NCI-H748 treated with DMSO at 0.1 percent for 48 hours (cell line): ENCODE data around the gene ATM.
"Not testable (repeated sequence)": the region's sequence is repeated elsewhere in the genome, so short reads cannot be mapped to it uniquely, and the experiment has no call there.

ENCODE experiments used
- DNase-seq: peaks from one replicate; lab custom pipeline; 2025; lab: John Stamatoyannopoulos, UW

The ATM gene

DNA sequence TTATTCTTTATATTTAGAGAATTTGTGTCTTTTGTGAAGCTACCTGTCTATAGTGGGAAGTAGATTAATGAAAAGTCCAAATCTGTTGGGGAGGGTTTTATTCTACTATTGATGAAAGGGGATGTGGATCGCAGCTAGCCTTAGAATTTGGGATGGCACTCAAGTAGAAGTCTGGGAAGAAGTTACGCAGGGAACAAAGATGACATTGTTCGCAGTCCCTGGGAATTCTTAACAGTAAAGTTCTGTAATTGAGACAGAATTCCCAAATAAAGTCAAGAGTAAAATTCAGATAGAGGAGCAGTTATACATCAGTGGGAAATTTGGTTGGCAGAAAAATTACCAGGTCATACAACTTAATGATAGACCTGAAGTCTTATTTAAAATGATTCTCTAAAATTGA lies 64.1 kb downstream of the ATM start:
- no peak for DNase-seq

DNA sequence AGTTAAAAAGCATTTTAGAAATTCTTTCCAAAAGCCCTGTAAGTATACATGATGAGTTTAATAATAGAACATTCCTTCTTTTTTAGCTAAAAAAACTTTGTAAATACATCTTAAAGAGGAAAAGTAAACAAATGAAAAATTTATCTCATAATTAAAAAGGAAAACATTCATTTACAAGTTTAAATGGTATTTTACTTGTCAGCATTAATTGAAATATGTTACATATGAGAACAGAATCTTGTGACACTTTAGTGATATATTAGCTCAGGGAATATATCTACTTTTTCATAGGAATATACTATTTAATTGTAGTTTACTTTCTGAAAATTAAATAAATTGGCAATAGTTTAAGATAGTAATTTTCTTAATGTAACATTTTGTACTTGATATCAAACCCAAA lies 66.2 kb downstream of the ATM start:
- DNase-seq: not testable (repeated sequence)

DNA sequence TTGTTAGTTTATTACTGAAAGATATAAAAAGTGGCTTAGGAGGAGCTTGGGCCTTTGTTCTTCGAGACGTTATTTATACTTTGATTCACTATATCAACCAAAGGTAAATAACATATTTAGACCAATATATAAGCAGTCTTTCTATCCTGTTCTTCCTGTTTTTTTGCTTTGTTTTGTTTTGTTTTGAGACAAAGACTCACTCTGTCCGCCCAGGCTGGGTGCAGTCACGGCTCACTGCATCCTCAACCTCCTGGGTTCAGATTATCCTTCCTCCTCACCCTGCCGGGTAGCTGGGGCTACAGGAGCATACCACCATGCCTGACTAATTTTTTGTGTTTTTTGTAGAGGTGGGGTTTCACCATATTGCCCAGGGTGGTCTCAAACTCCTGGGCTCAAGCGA lies 66.8 kb downstream of the ATM start:
- DNase-seq: no peak

DNA sequence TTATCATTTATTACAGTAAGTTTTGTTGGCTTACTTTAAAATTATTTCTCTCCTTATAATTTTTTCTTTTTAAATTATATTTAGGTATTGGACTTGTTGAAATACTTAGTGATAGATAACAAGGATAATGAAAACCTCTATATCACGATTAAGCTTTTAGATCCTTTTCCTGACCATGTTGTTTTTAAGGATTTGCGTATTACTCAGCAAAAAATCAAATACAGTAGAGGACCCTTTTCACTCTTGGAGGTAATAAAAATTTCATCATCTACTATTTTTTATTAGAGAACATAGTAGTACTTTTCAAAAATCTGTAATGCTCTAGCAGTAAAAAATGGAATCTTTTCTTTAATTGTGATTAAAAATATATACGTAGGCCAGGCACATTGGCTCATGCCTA lies 70.4 kb downstream of the ATM start:
- DNase-seq: no peak

DNA sequence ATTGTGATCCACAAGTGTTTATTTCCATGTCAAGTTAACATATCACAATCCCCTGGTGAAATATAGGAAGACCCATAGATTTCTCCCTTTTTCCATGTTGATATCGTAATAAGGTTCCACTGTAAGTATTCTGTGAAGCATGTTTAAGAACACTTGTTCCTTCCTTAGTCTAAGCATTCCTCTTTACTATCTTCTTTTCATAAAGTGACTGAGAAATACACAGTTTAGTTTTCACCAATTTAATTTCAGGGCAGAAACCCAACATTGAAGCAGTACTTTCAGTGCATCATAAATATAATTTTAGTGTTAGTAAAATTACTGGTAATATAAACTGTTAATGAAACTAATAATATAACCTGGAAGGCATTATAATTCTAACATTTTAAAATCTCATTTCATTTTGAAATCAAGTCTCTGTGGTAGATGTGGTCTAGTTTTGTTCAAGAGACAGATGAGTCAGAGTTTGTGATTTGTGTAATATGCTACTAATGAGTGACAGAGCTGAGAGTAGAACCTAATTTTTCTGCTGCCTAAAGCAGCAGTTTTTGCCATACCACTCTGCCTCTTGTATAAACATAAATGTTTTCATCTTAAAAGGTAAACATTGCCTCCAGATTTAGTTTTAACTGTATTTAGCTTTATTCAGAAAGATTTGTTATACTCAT lies 79.4 kb downstream of the ATM start:
- no peak for DNase-seq

DNA sequence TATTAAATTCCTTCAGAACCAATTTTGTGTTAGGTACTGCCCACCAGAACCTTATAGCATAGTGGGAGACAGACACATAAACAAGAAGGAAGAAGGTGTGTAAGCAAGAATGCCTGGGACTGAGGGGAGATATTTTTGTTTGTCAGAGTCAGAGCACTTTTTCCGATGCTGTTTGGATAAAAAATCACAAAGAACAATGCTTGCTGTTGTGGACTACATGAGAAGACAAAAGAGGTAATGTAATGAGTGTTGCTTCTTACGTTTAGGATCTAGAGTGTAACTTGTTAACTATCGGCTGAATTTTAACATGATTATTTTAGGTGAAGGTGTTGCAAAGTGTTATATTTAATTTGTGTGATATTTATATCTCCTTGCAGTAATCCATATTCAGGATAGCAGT lies 84.9 kb downstream of the ATM start:
- no peak for DNase-seq

DNA sequence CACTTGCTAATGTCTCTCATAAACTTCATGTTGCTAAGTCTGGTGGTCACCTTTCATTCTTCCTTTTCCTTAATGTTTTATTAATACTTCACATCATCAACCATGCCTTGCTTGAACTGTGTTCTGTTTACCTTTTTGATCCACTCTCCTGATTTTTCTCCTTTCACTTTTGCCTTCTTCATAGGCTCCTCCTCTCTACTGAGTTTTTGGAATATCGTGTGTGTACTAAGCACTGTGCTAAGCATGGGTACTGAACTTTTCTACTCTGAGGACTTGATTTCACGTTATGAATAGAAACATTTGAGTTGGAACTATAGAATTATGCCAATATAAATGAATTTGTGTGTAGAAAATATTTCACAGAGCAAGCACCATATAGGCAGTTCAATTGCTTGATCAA lies 90.6 kb downstream of the ATM start:
- no peak for DNase-seq

DNA sequence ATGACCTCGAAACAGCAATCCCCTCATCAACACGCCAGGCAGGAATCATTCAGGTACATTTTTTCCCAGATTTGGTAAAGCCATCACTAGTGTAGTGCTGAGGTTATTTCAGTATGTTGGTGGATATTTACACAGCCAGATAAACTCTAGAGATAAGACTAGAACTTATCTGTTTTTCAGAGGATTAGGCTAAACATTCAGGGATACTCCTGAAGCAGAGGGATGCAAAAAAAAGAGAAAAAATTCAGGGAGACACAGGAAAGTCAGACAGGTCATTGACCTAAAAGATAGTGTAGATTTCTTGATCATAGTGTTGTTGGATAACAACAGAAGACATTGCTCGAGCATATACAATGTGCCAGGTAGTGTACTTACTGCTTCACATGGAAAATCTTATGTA lies 93.2 kb downstream of the ATM start:
- DNase-seq: no peak

DNA sequence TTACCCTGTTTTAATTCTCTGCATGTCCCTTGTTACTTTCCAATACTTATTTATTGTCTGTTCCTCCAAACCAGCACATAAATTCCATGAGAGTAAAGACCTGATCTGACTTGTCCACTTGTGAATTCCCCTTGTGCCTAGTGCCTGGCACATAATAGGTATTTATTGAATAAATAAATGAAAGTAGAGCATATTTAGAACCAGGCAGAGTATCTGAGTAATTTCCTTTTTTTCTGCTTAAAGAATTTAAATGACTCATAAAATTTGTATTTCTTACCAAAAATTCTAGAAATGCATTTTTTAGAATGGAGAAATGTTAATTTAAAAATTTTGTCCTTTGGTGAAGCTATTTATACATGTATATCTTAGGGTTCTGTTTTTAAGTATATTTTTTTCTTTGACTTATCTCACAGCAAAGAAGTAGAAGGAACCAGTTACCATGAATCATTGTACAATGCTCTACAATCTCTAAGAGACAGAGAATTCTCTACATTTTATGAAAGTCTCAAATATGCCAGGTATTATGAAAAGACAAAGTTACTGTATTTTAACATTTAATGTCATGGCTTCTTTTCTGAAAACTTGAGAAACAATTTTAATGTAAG lies 96.8 kb downstream of the ATM start:
- DNase-seq: no peak

DNA sequence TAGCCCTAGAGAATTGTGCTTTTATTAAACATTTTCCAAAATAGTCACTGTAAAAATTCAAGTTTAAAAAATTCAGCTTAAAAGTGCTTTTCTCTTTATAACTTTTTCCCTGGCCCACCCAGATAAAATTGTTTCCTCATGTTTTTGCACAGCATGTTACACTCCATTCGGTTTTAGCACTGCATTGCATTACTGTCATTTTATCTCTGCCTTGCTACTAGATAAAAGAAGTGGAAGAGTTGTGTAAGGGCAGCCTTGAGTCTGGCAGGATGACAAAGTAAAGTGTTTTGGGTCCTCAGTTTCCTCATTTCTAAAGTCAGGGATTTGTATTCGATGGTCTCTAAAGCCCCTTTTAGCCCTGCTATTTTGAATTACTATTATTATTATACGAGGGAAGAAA lies 99.8 kb downstream of the ATM start:
- DNase-seq: no peak

DNA sequence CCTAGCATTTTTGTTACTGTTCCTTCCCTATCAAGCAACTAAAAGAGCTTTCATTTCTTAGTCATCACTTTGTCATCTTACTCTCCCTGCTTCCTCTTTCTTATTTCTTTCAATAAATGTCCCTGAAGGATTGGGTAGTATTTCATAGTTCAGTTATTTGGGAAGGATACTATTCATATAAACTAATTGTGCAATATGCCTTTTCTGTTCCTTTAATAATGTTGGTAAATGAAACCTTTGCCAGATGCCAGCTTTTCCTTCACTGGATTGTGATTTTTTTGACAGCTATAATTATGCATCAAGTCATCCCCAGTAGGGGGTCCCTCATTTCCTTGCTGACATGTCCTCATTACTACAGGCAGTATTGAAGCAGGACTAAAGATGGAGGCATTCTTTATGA lies 101.7 kb downstream of the ATM start:
- no peak for DNase-seq

DNA sequence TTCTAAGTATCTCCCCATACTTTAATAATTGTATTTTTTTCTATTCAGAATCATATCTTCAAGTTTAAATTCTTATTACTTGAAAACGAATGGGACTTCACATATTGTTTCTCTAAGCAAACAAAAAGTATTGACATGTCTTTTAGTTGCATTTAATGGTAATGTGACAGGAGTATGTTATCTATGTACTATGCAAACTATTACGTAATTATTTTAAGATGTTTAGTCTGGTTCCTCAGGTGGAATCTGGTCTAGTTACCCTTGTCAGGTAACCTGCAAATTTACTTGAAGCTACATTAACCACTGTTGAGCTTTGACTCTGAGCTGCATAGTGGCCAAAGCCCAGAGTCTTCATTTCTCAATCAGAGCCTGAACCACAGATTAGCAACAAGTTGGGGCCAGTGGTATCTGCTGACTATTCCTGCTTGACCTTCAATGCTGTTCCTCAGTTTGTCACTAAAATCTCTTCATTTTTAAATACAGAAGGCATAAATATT lies 110.6 kb downstream of the ATM start:
- DNase-seq: no peak

DNA sequence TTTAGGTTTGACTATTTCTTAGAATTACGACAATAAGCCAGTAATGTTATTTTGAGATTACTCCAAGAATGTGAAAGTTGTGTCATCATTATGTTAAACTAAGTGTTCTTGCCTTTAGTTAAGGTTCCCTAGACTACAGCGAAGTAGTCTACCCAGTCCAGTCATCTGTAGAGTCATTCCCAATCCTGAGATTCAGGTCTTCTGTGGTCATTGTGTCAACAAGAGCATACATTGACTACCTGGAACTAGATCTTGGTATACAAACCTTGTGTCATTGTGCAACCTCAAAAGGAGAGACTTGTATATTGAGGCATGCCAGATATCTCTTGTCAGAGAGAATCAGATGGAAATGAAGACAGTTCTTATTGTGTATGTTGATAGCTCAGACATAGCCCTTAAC lies 115.9 kb downstream of the ATM start:
- DNase-seq: no peak

DNA sequence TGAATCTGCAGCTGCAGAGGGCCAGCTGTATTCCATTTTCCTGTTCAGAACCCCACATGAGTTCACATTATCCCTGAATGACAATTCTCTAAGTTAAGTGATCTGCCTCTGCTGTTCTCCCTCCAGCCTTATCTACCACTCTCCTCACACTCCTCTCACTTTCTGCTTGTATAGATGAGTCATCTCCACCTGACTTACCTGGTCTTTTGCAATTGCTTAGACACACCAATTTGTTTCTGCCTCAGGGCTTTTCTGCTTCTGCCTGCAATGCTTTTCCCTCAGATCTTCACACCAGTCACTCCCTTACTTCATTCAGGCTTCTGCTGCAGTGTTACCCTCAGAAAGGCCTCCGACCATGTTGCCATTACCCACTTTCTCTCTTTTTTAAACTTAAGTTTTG lies 118.1 kb downstream of the ATM start:
- DNase-seq: no peak

DNA sequence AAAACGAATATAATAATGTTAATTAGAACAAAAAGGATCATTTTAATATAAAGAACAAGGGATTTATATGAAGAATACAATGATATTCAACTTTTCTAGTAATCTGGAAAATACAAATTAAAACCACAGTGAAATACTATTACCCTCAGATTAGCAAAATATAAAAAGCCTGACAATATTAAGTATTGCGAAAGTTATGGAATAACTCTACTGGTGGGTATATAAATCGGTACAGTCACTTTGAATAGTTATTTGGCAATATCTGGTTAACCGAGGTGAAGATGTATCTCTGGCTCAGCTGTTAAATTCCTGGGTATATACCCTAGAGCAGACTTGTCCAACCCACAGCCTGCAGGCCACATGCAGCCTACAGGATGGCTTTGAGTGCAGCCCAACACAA lies 118.8 kb downstream of the ATM start:
- no peak for DNase-seq

DNA sequence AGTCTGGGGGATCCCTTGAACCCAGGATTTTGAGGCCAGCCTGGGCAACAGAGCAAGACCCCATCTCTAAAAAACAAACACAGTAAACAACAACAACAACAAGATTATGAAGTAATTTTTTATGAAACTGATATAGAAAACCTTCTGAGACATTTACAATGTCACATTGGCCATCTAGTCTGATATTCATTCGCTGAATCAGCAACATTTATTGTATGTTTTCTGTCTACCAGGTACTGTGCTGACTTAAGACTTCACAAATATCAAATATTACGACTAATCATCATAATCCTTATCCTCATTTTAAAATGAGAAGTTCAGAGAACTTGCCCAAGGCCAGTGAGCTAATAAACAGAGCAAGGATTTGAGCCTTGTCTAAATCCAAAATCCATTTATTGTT lies 120.8 kb downstream of the ATM start:
- DNase-seq: no peak

DNA sequence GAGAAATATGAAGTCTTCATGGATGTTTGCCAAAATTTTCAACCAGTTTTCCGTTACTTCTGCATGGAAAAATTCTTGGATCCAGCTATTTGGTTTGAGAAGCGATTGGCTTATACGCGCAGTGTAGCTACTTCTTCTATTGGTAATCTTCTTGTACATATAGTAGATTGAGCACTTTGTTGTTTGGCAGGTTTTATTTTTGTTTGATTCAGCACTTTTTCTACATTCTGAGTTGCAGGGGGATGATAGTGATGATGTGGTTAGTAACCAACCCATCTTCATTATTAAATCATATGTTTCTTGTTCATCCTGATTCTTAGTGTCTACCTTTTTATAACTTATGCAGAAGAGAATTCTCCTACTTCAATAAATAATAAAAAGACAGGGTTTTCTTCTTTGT lies 122.9 kb downstream of the ATM start:
- DNase-seq: no peak

DNA sequence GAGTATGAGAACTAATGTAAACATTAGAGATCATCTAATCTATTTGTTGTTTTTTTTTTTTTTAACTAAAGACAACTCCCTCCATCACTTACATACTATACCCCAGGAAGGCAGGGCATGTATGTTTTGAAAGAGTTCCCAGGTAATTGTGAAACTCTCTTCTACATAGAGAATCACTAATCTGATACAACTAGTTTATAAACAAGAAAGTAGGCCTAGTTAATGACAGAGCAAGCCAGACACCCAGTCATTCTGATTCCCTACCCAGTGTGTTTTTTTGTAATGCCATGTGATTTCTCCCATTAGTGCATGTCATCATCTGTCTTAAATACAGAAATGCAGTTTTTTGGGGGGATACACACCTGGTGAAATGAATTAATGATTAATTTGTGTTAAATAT lies 123.6 kb downstream of the ATM start:
- DNase-seq: no peak

DNA sequence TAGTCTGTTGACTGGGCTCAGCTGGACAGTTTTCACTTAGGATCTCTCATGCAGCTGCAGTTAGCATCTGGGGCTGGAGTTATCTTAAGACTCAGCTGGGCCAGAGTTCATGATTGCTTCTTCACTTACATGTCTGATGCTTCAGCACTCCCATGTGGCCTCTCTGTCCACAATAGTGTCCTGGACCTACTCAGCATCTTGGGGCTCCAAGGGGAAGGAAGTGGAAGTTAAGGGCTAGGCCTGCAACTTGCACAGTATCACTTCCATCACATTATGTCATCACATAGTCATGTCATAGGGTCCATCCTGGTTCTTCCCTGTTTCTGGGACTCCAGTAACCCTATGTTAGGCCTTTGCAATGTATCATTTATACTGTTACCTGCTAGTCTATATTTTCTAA lies 128.6 kb downstream of the ATM start:
- no peak for DNase-seq

DNA sequence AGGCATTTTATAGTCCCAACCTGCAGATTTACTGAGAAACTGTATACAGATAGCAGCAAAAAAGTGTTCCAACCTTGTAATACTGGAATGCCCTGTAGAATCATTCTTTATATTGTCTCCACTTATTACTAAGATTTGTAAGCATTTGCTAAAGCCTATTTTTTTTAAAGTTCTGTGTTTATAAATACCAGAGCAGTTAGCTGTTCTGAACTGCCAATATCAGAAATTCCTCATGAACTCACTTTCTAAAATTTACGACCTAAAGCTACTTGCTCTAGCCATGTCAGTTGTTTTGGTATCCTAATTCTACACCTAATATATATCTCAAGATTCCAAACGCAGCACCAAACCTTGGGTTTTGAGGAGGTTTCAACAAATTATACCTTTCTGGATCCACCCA lies 141.3 kb downstream of the ATM start:
- no peak for DNase-seq

DNA sequence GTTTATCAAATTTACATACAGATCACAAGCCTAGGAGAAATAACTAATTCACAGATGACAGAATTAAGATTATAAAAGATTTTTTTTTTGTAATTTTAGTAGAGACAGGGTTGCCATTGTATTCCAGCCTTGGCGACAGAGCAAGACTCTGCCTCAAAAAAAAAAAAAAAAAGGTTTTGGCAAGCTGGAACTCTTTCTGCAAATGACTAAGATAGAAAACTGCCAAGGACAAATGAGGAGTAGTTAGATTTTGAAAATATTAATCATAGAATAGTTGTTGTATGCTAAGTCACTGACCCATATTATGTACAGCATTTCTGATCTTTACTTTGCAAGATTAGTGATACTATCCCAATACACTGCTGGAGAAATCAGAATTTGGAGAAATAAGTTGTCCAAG lies 145.3 kb downstream of the ATM start:
- no peak for DNase-seq

DNA sequence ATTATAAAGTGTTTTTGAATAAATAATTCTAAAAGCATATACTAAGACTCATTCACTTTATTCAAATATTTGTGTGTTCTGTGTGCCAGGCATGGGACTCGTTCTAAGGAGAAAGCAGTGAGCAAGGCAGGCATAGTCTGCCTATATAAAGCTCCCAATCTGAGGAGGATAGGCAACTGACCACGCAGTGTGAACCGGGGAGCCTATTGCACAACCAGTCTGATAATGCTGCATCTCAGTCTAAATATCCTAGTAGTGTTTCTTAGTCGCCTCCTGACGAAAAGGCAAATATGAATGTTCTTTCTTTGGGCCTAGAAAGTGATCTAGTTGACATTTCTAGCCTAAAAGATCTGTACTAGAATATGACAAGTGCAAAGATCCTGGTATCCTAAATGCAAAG lies 146.2 kb downstream of the ATM start:
- DNase-seq: no peak

DNA sequence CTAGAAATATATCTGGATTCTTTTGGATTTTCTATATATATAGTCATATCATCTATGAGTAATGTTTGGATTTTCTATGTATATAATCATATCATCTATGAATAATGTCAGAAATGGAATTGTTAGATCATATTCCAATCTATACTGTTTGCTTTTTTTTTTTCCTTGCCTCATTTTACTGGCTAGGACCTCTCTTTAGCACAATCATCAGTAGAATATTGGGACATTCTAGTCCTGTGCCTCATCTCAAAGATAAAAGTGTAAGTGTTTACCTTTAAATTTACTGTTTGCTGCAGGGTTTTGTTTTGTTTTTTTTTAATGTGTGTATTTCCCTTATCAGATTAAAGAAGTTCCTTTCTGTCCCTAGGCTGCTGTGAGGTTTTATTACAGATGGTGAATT lies 147.4 kb downstream of the ATM start:
- no peak for DNase-seq

DNA sequence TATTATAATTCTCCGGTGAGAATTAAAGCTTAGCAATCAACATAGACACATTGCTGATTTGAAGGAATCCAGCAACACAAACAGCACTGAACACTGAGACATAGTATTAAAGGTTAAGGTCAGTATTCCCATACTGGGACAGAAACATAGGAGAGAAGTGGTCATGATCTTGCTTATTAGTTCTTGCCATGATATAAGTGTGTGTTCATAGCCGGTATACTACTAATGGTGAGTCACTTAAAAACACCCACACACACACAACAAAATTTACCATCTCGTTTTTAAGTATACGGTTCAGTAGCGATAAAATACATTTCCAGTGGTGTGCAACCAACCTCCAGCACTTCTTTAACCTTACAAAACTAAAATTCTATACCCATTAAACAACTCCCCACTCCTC lies 148.1 kb downstream of the ATM start:
- no peak for DNase-seq
